HepG2 (cell line): ENCODE results near the gene RASL10A.

Experiments used
- CTCF ChIP-seq: sonication (generic); formaldehyde crosslinking; IDR thresholded peaks from 2 replicates; pipeline ENCODE4 v1.5.0; 2020; ENCODE audit warnings: mild to moderate bottlenecking, missing genetic modification reagents, moderate library complexity
- MAZ ChIP-seq, 2 experiments: sonication (generic) in 1 of 2; formaldehyde crosslinking in 1 of 2; IDR thresholded peaks; 2 replicates each; pipeline versions ENCODE4 v1.5.0 to v1.6.1; 2012 to 2020; ENCODE audit warnings: low read depth in 2 of 2, mild to moderate bottlenecking in 2 of 2, borderline replicate concordance in 1 of 2, improper control_type of control experiment in 1 of 2, low read length in 1 of 2, missing genetic modification reagents in 1 of 2, moderate library complexity in 1 of 2
- NFIB ChIP-seq: sonication (generic); formaldehyde crosslinking; IDR thresholded peaks from 2 replicates; pipeline ENCODE4 v1.9.0; 2021; ENCODE audit warnings: missing genetic modification reagents, mild to moderate bottlenecking, borderline replicate concordance
- ZNF280B ChIP-seq: sonication (generic); formaldehyde crosslinking; IDR thresholded peaks from 2 replicates; pipeline ENCODE4 v1.5.0; 2020; ENCODE audit warnings: missing genetic modification reagents, mild to moderate bottlenecking, borderline replicate concordance
- ZNF3 ChIP-seq: IDR thresholded peaks from 2 replicates; pipeline ENCODE4 v1.7.0; 2017; ENCODE audit warnings: inconsistent platforms
- ZNF530 ChIP-seq: sonication (generic); formaldehyde crosslinking; IDR thresholded peaks from 2 replicates; pipeline ENCODE4 v1.5.0; 2020; ENCODE audit warnings: low read depth, mild to moderate bottlenecking, missing genetic modification reagents
- ZNF576 ChIP-seq: sonication (generic); formaldehyde crosslinking; IDR thresholded peaks from 2 replicates; pipeline ENCODE4 v1.4.0; 2020; ENCODE audit warnings: mild to moderate bottlenecking, missing genetic modification reagents
- ZSCAN29 ChIP-seq: sonication (generic); formaldehyde crosslinking; conservative IDR thresholded peaks from 2 replicates; pipeline ENCODE4 v1.4.0; 2020; ENCODE audit warnings: mild to moderate bottlenecking, missing genetic modification reagents

- TF ChIP-seq ZNF530 (CRISPR knock-in tag) (no peak), ZSCAN29 (CRISPR knock-in tag) (no peak), CTCF (CRISPR knock-in tag) (no peak), NFIB (no peak), ZNF576 (no peak), MAZ (IDR thresholded peaks at IDR 0.05; ENCODE audit: borderline replicate concordance, low read depth, low read length) (no peak), MAZ (CRISPR knock-in tag; IDR thresholded peaks at IDR 0.05; ENCODE audit: low read depth) (no peak), ZNF3 (no peak), ZNF280B (CRISPR knock-in tag) (no peak)
Observed at GRCh38 chr22:29298641-29299040, 16.9 kb downstream of the RASL10A start.
